Endothelial cell of umbilical vein (primary cell): Measurements from ENCODE around the gene WDR26. TPM values are rescaled to one million over a fixed set of nuclear protein-coding genes. Genes with fewer than 3 reads are reported as not detected.

Experiments used
- BruUV-seq: library from RNA; stranded (reverse); fragments of 400-500 nt; replicated peaks from 2 replicates; lab custom pipeline; 2021; lab: Mats Ljungman, UMichigan
- CTCF ChIA-PET: fragments of 300-600, 350-600 bp; sonication (Branson Sonifier 250); formaldehyde crosslinking; loops from one replicate; lab custom pipeline; 2021; ENCODE audit warnings: antibody characterized with exemption, inconsistent platforms; lab: Charles Lee
- POLR2A ChIA-PET: fragments of 300-600, 350-600 bp; sonication (Branson Sonifier 250); formaldehyde crosslinking; loops from one replicate; lab custom pipeline; 2021; ENCODE audit warnings: antibody characterized with exemption, inconsistent platforms; lab: Charles Lee
- DNase-seq: peaks from one replicate; pipeline ENCODE4 v3.0.0-alpha.2; 2011; ENCODE audit warnings: low read depth, low spot score
- FAIRE-seq: peaks from 2 replicates; lab custom pipeline; 2011; peaks lifted over from hg19 to GRCh38; lab: Jason Lieb, UNC
- H2AFZ ChIP-seq: 2 replicates; pipeline ENCODE4 v1.6.0; 2012; ENCODE audit warnings: low read depth, low read length, control low read depth, inconsistent platforms
- H3K27ac ChIP-seq: 2 replicates; pipeline ENCODE4 v1.5.1; 2011; ENCODE audit warnings: low read depth, mild to moderate bottlenecking, control low read depth, low read length, moderate library complexity; ENCODE audit not compliant: insufficient read depth
- H3K27me3 ChIP-seq, 2 experiments: 2 replicates each; pipeline versions ENCODE4 v1.6.0 to v1.6.1; 2011; ENCODE audit warnings: low read length in 2 of 2, mixed read lengths in 1 of 2; ENCODE audit not compliant: control insufficient read depth in 2 of 2, insufficient read depth in 2 of 2
- H3K36me3 ChIP-seq, 2 experiments: 2 replicates in 1 of 2; 3 replicates in 1 of 2; pipeline ENCODE4 v1.5.1; 2011; ENCODE audit warnings: low read length in 2 of 2, mild to moderate bottlenecking in 1 of 2, moderate library complexity in 1 of 2; ENCODE audit not compliant: control insufficient read depth in 2 of 2, insufficient read depth in 2 of 2; ENCODE audit errors: extremely low read depth in 1 of 2
- H3K4me1 ChIP-seq: 3 replicates; pipeline ENCODE4 v1.5.1; 2011; ENCODE audit warnings: mild to moderate bottlenecking, low read length; ENCODE audit not compliant: control insufficient read depth, insufficient read depth; ENCODE audit errors: extremely low read depth
- H3K4me2 ChIP-seq: 2 replicates; pipeline ENCODE4 v1.6.1; 2011; ENCODE audit warnings: low read length, control low read depth, mixed read lengths; ENCODE audit not compliant: insufficient read depth
- H3K4me3 ChIP-seq, 3 experiments: fragments of 200-600 bp in 1 of 3; sonication (generic), shearing (Covaris generic) in 1 of 3; replicated peaks in 1 of 3; 2 replicates each; pipeline ENCODE4 v1.5.1; 2011 to 2016; ENCODE audit warnings: control low read depth in 3 of 3, low read length in 3 of 3, mild to moderate bottlenecking in 2 of 3, inconsistent platforms in 1 of 3, low read depth in 1 of 3, moderate library complexity in 1 of 3; ENCODE audit not compliant: insufficient read depth in 1 of 3
- H3K79me2 ChIP-seq: 2 replicates; pipeline ENCODE4 v1.6.0; 2012; ENCODE audit warnings: low read length, inconsistent platforms; ENCODE audit not compliant: control insufficient read depth, insufficient read depth
- H3K9ac ChIP-seq: replicated peaks from 2 replicates; pipeline ENCODE3; 2011; ENCODE audit warnings: low read length, control low read depth; ENCODE audit not compliant: insufficient read depth; ENCODE audit errors: extremely low read depth
- H3K9me1 ChIP-seq: replicated peaks from 3 replicates; pipeline ENCODE4 v1.6.0; 2011; ENCODE audit warnings: mild to moderate bottlenecking, low read length; ENCODE audit not compliant: control insufficient read depth, insufficient read depth; ENCODE audit errors: extremely low read depth
- H3K9me3 ChIP-seq: replicated peaks from 2 replicates; pipeline ENCODE4 v1.5.1; 2012; ENCODE audit warnings: low read length, inconsistent platforms; ENCODE audit not compliant: control insufficient read depth, insufficient read depth
- H4K20me1 ChIP-seq: replicated peaks from 2 replicates; pipeline ENCODE3; 2011; ENCODE audit warnings: mild to moderate bottlenecking, low read length; ENCODE audit not compliant: control insufficient read depth, insufficient read depth; ENCODE audit errors: extremely low read depth
- EZH2 ChIP-seq: IDR thresholded peaks from 2 replicates; pipeline ENCODE4 v1.6.1; 2012; ENCODE audit warnings: borderline replicate concordance, low read depth, mild to moderate bottlenecking, moderate library complexity, low read length, inconsistent platforms; ENCODE audit not compliant: severe bottlenecking
- JUN ChIP-seq: IDR thresholded peaks from 2 replicates; pipeline ENCODE4 v1.6.1; 2011; ENCODE audit warnings: borderline replicate concordance, low read depth; ENCODE audit not compliant: insufficient read length, insufficient read depth
- MAX ChIP-seq: IDR thresholded peaks from 2 replicates; pipeline ENCODE4 v1.6.1; 2011; ENCODE audit not compliant: insufficient read depth, insufficient read length
- MYC ChIP-seq: IDR thresholded peaks from one replicate; pipeline ENCODE4 v1.6.1; 2011; ENCODE audit warnings: mild to moderate bottlenecking, low read depth, low read length
- dilution Hi-C: fragments of 300-500 bp; cut with MboI; formaldehyde crosslinking; loops from one replicate; pipeline ENCODE4 v1.15.0; 2019; ENCODE audit warnings: low sequenced_read_pairs; ENCODE audit not compliant: extremely low pct_ligation_motif_present
- intact Hi-C: fragments of 100-400 bp; cut with micrococcal nuclease; formaldehyde crosslinking; loops from one replicate; pipeline ENCODE4 v1.10.0; 2022
- polyA plus RNA-seq, 4 experiments: library from polyadenylated mRNA; depleted of rRNA in 3 of 4; stranded (reverse) in 3 of 4; unstranded in 1 of 4; fragments of >200 nt; gene quantifications; 2 replicates each; pipeline versions ENCODE4 v1.2.1 to v1.2.3, GENCODE V29; 2011 to 2012; ENCODE audit warnings: missing spikeins in 1 of 4
- total RNA-seq: library from RNA; stranded (reverse); gene quantifications from 2 replicates; pipeline ENCODE4 v1.2.3, GENCODE V29; 2021
- TF ChIP-seq, protein P1 (sequence below), 2 donors: IDR thresholded peaks; 1 replicate in 1 of 2; 2 replicates in 1 of 2; pipeline ENCODE4 v1.5.1; 2011; ENCODE audit warnings: low read length in 2 of 2, mild to moderate bottlenecking in 2 of 2, moderate library complexity in 2 of 2, control low read depth in 1 of 2, inconsistent platforms in 1 of 2, low read depth in 1 of 2; ENCODE audit not compliant: insufficient read depth in 1 of 2; ENCODE audit errors: extremely low read depth in 1 of 2

Gene WDR26
- total and polyA plus RNA-seq, 2 donors (not counting 3 experiments of a cell fraction or from before 2014, with no cell fraction given) = 26.7 to 92.4 TPM

GRCh38 chr1:224458996-224459395 lies 24.4 kb upstream of the WDR26 start:
- Histone ChIP-seq H3K4me3 (no peak overlapping the region), H3K9me3 (no peaks in the 10 kb centered on the region), H3K27me3 (no peaks in the 10 kb centered on the region), H2AFZ (peak overlapping the region; percentile 0), H3K27ac (peak overlapping the region; percentile 23), H3K79me2 (no peaks in the 10 kb centered on the region), H3K36me3 (no peaks in the 10 kb centered on the region), H3K4me1 (peaks cover 21% of the 10 kb centered on the region), H4K20me1 (no peaks in the 10 kb centered on the region), H3K9me1 (no peaks in the 10 kb centered on the region), H3K4me2 (no peak overlapping the region), H3K9ac (no peak overlapping the region)
- no TSS peak for BruUV-seq
- dilution Hi-C loops (no loop called here), intact Hi-C loops (loop anchor here (5.0 kb wide), 1 partner anchor 102 kb away; the partner anchor contains the start of gene CNIH4)
- ChIA-PET CTCF (interaction anchor here (1.0 to 2.3 kb wide), 6 partner anchors 16 to 903 kb away, joined by 3 to 12 read pairs (median 5); no protein-coding TSS in a partner anchor), POLR2A (interaction anchor here (0.7 kb wide), 1 partner anchor 272 kb away, joined by 3 read pairs; no protein-coding TSS in a partner anchor)
- FAIRE-seq (peak; percentile 55), DNase-seq (peak; percentile 58)
- TF ChIP-seq MAX (peak; percentile 29), MYC (no peak), JUN (no peak), EZH2 (no peak)
- TF ChIP-seq, protein P1, sequence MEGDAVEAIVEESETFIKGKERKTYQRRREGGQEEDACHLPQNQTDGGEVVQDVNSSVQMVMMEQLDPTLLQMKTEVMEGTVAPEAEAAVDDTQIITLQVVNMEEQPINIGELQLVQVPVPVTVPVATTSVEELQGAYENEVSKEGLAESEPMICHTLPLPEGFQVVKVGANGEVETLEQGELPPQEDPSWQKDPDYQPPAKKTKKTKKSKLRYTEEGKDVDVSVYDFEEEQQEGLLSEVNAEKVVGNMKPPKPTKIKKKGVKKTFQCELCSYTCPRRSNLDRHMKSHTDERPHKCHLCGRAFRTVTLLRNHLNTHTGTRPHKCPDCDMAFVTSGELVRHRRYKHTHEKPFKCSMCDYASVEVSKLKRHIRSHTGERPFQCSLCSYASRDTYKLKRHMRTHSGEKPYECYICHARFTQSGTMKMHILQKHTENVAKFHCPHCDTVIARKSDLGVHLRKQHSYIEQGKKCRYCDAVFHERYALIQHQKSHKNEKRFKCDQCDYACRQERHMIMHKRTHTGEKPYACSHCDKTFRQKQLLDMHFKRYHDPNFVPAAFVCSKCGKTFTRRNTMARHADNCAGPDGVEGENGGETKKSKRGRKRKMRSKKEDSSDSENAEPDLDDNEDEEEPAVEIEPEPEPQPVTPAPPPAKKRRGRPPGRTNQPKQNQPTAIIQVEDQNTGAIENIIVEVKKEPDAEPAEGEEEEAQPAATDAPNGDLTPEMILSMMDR (IDR thresholded peaks at IDR 0.05; ENCODE audit: extremely low read depth in 1 of 2, insufficient read depth in 1 of 2, low read depth in 1 of 2, low read length in 2 of 2) = no peak
